ENCODE data around the gene DCHS1.

DCHS1 gene

DNA sequence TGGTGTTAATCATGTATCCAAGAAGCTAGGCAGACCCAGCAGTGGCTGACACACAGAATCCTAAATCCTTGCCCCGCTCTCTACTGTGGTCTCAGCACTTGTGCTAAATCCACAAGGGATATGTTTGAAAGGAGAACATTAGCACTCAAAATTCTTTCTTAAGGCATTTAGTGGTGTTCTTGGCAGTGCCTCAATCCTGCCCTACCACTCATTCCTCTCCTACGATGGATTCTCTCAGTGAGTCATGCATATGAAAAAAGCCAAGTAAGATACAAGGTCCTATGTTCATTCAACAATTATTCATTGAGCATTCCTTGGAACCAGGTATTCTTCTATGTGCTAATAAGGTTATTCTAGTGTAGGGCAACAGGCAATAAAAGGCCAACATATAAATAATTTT lies 83.4 kb downstream of the DCHS1 start:
- TF ChIP-seq, protein P1, sequence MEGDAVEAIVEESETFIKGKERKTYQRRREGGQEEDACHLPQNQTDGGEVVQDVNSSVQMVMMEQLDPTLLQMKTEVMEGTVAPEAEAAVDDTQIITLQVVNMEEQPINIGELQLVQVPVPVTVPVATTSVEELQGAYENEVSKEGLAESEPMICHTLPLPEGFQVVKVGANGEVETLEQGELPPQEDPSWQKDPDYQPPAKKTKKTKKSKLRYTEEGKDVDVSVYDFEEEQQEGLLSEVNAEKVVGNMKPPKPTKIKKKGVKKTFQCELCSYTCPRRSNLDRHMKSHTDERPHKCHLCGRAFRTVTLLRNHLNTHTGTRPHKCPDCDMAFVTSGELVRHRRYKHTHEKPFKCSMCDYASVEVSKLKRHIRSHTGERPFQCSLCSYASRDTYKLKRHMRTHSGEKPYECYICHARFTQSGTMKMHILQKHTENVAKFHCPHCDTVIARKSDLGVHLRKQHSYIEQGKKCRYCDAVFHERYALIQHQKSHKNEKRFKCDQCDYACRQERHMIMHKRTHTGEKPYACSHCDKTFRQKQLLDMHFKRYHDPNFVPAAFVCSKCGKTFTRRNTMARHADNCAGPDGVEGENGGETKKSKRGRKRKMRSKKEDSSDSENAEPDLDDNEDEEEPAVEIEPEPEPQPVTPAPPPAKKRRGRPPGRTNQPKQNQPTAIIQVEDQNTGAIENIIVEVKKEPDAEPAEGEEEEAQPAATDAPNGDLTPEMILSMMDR (IDR thresholded peaks at IDR 0.05; ENCODE audit: borderline replicate concordance, insufficient read depth, low read depth, low read length): no peak
- H3K4me3 ChIP-seq (ENCODE audit: low read depth, low read length): no peak overlapping the region

DNA sequence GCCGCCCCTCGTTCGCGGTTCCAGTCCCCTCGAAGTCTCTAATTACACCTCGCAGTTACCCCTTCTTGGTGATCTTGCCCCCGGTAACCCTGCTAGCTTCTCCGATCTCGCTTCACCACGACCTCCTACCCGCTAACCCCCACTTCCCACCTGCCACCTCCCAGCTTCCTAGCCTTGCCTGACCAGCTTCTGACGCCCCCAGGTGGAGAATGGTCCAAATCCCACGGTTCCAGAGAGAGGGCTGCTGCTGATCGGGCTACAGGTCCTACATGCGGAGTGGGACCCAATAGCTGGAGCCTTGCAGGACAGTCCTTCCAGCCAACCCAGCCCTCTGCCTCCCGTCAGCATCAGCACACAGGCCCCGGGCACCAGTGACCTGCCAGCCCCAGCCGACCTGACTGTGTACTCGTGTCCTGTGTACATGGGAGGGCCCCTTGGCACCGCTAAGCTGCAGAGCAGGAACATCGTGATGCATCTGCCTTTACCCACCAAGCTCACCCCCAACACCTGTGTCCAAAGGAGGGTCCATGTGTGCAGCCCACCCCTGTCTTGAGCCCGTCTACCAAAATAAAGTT lies 84.1 kb downstream of the DCHS1 start:
- TF ChIP-seq, protein P1 (IDR thresholded peaks at IDR 0.05; ENCODE audit: borderline replicate concordance, insufficient read depth, low read depth, low read length): no peak
- H3K4me3 ChIP-seq (ENCODE audit: low read depth, low read length): no peak overlapping the region

All from GM12875 (cell line).